GM19452 (cell line): ENCODE results near the gene DCC.
"Not testable (repeated sequence)": the region's sequence is repeated elsewhere in the genome, so short reads cannot be mapped to it uniquely, and the experiment has no call there.

Source experiments
- ATAC-seq: cut with Tn5 transposase; IDR thresholded peaks from one replicate; pipeline ENCODE4 v1.9.1; 2021; ENCODE audit not compliant: unreplicated experiment

The DCC gene

GRCh38 chr18:52349498-52349897 lies 9.5 kb downstream of the DCC start:
- no peak for ATAC-seq

- ATAC-seq, result no peak
Measured at GRCh38 chr18:52352920-52353319, 12.9 kb downstream of the DCC start.

GRCh38 chr18:52353589-52353988 lies 13.6 kb downstream of the DCC start:
- no peak for ATAC-seq

GRCh38 chr18:52363861-52364260 lies 23.9 kb downstream of the DCC start:
- no peak for ATAC-seq

GRCh38 chr18:52366851-52367250 lies 26.9 kb downstream of the DCC start:
- not testable (repeated sequence) for ATAC-seq

DNA sequence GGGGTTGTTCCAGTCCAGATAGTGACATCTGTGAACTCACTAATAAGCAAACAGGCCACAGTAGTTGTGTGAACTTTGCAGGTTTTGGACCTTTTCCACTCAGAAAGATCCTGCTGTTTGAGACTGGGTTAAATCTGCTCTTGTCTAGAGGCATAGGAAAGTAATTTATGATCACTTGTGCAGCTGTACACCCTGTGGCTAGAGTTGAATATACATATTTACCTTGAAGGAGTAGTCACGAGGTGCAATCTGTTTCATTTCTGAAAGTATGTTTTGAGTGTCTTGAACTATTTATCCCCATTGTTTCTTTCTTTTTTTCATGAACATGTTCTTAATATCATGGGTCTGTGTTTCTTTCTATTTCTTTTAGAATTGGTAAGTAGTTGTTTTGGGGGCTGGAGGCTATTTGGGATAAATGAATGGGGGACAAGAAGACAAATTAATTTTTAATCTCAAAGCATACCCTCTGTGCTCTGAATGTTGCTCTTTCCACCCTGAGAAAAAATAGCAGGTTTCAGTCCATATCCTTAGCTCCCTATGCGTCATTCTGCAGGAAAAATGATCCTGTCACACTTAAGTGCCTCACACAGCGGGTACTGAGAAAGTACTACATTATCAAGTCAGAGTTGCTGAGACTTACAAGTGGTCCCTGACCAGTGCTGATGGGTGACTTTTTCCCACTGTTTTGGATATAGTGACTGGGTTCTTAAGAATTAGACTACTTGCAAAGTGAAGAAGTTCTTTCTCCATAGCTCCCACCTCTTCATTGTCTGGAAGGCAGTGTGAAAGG lies 28.2 kb downstream of the DCC start:
- no peak for ATAC-seq

GRCh38 chr18:52370841-52371240 lies 30.8 kb downstream of the DCC start:
- ATAC-seq, result no peak

DNA sequence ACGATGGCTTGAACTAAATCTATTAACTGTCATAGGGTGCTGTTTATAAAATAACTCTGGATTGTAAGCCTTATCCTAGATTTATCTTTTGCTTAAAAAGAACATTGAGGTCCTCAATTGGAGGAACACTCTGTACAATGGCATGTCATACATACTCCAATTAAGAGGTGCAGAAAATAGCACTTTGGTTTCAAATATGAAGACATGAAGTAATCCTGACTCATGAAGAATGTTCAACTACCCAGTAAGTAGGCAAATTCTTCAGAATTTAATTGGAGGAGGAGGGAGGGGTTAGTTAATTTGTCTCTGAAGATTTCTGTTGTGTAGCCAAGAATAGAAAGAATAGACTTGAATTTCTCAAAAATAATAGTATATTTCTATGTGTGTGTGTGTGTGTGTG lies 36.1 kb downstream of the DCC start:
- ATAC-seq, result no peak

- no peak for ATAC-seq
Measured at GRCh38 chr18:52377094-52377493, 37.1 kb downstream of the DCC start.

DNA sequence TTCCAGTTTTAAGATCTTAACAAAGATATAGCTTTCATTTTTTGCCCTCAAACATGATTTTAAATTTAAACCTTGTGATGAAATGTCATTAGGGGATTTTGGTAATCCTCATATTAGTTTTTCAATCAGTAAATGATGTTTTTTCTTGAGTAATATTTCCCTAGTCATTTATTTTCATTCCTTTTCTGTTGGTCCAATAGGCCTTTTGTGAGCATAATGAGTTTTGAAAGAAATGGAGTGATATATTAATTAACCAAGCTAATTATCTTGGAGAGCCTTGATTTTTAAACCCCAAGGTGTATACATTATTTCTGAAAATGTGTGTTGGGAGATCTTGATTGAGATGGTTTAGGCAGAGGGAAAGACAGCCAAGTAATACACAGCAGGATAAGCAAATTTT lies 46.3 kb downstream of the DCC start:
- ATAC-seq, result no peak

DNA sequence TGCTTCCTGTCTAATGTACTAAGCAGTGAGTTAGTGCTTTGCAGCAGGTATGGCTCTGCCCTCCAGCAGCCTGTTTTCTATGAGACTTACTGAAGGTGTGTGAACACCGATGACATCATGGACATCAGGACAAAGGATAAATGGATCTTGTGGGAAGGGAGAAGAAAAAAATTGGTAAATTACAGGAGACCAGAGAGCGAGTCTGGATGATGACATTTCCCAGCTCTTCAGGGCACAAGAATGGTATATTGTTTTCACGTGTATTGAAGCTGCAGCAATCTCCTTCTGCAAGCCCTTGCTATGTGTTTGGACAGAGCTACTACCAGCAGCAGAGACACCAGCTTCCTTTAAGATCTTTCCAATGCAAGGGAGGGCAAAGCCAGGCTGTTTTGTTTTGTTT lies 47.2 kb downstream of the DCC start:
- ATAC-seq, result no peak

GRCh38 chr18:52391810-52392559 lies 52.0 kb downstream of the DCC start:
- ATAC-seq, result peak; percentile 40

GRCh38 chr18:52394602-52395001 lies 54.6 kb downstream of the DCC start:
- peak; percentile 56 for ATAC-seq

DNA sequence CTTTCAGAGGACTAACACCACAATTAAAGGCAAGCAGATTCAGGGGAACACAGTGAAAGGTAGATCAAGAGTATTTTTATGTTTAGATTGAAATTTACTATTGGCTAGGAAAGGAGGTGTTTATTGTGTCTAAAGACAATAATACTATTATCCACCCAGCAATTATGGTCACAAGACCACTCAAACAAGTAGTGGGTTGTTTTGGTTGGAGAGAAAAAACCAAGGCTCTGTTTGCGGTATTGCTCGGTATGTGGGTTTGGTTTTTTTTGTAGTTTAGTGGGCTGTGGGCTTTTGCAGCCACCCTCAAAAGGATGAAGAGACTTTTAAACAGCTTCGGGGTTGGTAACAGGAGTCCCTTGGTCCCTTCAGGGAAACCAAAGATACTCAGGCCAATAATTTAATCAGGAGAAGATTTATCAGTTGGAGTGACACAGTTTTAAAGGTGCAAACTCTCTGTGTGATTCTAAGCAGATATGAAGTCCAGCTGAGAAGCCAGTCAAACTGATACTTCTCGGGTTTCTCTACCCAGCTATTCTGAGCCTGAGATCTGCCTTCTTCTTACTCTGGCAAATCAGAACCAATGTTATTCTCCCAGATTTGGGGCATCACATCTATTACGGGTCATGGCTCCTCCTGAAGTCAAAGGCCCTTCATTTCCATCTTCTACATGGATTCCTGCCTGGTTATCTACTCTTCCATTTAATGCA lies 55.3 kb downstream of the DCC start:
- ATAC-seq, result peak; percentile 48

DNA sequence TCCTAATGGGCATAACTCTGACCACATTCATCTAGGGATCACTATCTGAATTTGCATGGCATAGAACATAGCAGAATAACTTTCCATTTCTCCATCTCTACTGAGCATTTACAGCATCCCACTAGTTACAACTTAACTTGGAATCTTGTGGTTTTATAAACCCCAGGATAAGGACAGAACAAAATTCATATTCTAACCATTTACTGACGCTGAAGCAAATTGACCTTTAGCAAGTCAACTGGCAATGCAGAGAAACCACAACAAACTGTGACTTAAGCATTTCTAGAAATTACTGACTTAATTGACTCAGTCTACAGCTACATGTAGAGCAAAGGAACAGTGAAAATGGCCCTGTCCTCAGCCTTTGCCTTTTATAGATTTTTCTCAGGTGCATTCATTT lies 61.2 kb downstream of the DCC start:
- ATAC-seq, result no peak

GRCh38 chr18:52402814-52403213 lies 62.8 kb downstream of the DCC start:
- no peak for ATAC-seq

- ATAC-seq, result no peak
Measured at GRCh38 chr18:52403291-52404021, 63.5 kb downstream of the DCC start.

DNA sequence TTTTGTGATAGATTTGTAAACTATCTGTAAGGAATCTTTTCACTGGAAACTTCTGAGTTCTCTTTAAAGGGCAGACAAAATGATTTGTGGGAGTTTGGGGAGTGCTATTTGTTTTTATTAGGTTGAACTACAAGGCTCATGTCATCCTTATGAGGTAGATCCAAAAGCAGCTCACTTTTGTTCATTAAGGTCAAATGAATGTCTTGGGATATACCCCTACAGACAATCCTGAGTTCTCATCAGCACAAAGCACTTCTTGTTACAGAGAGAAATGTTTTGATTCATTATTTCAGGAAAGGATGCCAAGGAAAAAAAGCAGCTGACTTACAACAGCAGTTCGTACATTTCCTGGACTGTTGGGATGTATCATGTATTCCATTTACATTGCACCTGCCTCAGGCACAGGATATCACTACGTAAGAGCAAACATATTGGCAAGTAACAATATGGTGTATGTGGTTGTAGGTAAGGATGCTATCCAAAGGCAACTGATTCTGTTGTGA lies 68.9 kb downstream of the DCC start:
- ATAC-seq, result no peak

DNA sequence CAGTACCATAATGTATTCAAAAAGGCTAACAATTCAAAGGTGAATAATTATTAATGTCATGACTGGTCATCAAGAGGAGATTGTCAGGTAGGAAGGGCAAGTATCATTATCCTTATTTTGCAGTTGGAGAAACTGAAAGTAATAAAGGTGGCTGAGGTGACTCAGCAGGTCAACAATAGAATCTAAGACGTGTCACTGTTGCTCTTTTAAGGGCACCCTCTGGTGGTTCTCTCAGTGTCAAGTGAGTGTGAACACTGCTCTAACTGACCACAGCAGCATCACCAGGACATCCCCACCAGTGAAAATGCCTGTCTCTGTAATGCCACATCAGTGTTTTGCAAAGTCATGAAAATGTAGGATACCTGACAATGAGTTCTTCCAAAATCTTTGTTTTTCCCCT lies 69.7 kb downstream of the DCC start:
- ATAC-seq, result peak; percentile 98

GRCh38 chr18:52415131-52415530 lies 75.1 kb downstream of the DCC start:
- no peak for ATAC-seq
